Measurements from ENCODE around the gene KPNA6.
A peak's percentile ranks its signal among the peaks of the same experiment; 100 is the strongest.
"Not testable (repeated sequence)": the region's sequence is repeated elsewhere in the genome, so short reads cannot be mapped to it uniquely, and the experiment has no call there.

The KPNA6 gene

GRCh38 chr1:32107742-32108661 is at the start of gene KPNA6:
Gene KPNA6, plus strand, starts transcription at chr1:32108056. Its CDS starts 75 bp downstream, at chr1:32108131.
- no peaks in the 10 kb centered on the region for H3K9me3 Mint-ChIP-seq
- H3K36me3 Mint-ChIP-seq (ENCODE audit: low read depth): peaks cover 7% of the 10 kb centered on the region
- H3K27me3 Mint-ChIP-seq (ENCODE audit: low read depth): no peaks in the 10 kb centered on the region
- H3K4me3 Mint-ChIP-seq: peak within 1 kb of the TSS; percentile 99
- H3K27ac Mint-ChIP-seq: peak within 1 kb of the TSS; percentile 97
- H3K4me1 Mint-ChIP-seq (ENCODE audit: low read depth): peaks cover 22% of the 10 kb centered on the region

- Mint-ChIP-seq H3K36me3 (ENCODE audit: low read depth) (peaks cover 37% of the 10 kb centered on the region), H3K27me3 (ENCODE audit: low read depth) (no peaks in the 10 kb centered on the region), H3K9me3 (no peaks in the 10 kb centered on the region), H3K27ac (no peak overlapping the region), H3K4me1 (ENCODE audit: low read depth) (peaks cover 2% of the 10 kb centered on the region), H3K4me3 (no peak overlapping the region)
Observed at GRCh38 chr1:32060914-32061313, 46.9 kb upstream of the KPNA6 start.

DNA sequence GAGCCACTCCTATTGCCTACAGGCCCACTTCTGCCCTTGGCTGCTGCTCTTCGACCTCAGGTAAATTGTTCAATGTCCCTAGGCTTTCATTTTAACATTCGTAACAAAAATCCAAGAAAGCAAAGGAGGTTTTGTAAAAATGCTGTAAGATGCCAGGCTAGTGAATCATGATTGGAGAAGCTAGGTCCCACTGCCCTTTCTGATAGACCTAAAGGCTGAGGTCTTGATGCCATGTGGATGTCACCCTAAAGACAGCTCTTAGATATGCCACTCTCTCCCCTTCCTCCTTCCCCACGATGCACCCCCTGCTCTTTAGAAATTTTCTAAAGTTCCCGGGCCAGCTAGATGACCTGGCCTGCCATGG is 45.0 kb upstream of the KPNA6 start:
- Mint-ChIP-seq H3K27me3 (ENCODE audit: low read depth) (no peaks in the 10 kb centered on the region), H3K27ac (no peak overlapping the region), H3K36me3 (ENCODE audit: low read depth) (peaks cover 33% of the 10 kb centered on the region), H3K4me1 (ENCODE audit: low read depth) (peaks cover 9% of the 10 kb centered on the region), H3K9me3 (no peaks in the 10 kb centered on the region), H3K4me3 (no peak overlapping the region)

DNA sequence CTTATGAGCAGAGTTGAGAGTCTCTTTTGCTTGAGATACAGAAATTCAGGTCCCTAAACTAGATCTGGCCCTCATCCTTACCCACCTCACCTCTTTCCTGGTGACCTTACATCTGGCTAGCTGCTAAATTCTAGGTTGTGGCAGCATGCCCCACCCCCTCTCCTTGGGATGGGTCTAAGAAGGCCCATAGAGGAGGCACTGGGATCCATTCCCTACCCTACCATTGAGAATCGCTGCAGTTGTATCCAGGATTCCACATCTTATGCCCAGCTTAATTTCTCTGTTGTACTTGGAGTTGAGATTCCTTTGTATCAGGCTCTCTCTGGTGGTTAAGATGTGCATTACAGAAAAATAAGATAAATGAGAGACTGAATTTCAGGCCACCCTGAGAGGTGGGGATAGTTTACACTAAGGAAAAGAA is 44.6 kb upstream of the KPNA6 start:
- Mint-ChIP-seq H3K36me3 (ENCODE audit: low read depth) (peaks cover 32% of the 10 kb centered on the region), H3K9me3 (no peaks in the 10 kb centered on the region), H3K27ac (peak overlapping the region; percentile 11), H3K27me3 (ENCODE audit: low read depth) (no peaks in the 10 kb centered on the region), H3K4me1 (ENCODE audit: low read depth) (peaks cover 9% of the 10 kb centered on the region), H3K4me3 (no peak overlapping the region)

- H3K9me3 Mint-ChIP-seq; H3K27ac Mint-ChIP-seq; H3K4me3 Mint-ChIP-seq; H3K27me3 Mint-ChIP-seq (ENCODE audit: low read depth): not testable (repeated sequence)
- Mint-ChIP-seq H3K4me1 (ENCODE audit: low read depth) (peaks cover 15% of the 10 kb centered on the region), H3K36me3 (ENCODE audit: low read depth) (peaks cover 17% of the 10 kb centered on the region)
Observed at GRCh38 chr1:32065613-32066488, 42.0 kb upstream of the KPNA6 start.

- H3K27ac Mint-ChIP-seq: no peak overlapping the region
Observed at GRCh38 chr1:32066489-32066873, 41.4 kb upstream of the KPNA6 start.

DNA sequence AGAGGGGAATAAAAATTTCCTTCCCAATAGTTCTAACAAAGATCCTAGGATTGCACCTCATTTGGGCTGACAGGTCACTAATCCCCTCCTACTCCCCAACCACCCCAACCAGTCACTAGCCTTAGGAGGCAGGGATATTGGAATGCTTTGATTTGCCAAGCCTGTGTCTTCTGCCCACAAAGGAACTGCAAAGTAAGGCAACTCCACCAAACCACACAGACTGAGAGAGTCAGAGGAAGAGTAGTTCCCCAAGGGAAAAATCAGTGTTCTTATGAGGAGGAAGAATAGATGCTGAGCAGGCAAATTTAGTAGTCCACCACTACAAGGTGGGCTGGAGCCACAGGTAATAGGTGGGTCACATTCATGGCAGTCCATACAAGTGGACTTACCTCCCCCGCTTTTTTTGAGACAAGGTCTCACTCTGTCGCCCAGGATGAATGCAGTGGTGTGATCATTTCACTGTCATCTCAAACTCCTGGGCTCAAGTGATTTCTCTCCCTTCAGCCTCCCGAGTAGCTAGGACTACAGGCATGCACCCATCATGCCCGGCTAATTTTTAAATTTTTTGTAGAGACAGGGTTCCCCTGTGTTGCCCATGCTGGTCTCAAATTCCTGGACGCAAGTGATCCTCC is 38.8 kb upstream of the KPNA6 start:
- no peak overlapping the region for H3K4me3 Mint-ChIP-seq
- peaks cover 6% of the 10 kb centered on the region for H3K36me3 Mint-ChIP-seq (ENCODE audit: low read depth)
- no peaks in the 10 kb centered on the region for H3K27me3 Mint-ChIP-seq (ENCODE audit: low read depth)
- H3K27ac Mint-ChIP-seq: no peak overlapping the region
- H3K9me3 Mint-ChIP-seq: no peaks in the 10 kb centered on the region
- peaks cover 31% of the 10 kb centered on the region for H3K4me1 Mint-ChIP-seq (ENCODE audit: low read depth)

More at GRCh38 chr1:32066489-32066873, 41.4 kb upstream of the KPNA6 start:
- Mint-ChIP-seq H3K4me3 (no peak overlapping the region), H3K36me3 (ENCODE audit: low read depth) (peaks cover 14% of the 10 kb centered on the region), H3K4me1 (ENCODE audit: low read depth) (peaks cover 15% of the 10 kb centered on the region), H3K9me3 (no peaks in the 10 kb centered on the region), H3K27me3 (ENCODE audit: low read depth) (no peaks in the 10 kb centered on the region)

DNA sequence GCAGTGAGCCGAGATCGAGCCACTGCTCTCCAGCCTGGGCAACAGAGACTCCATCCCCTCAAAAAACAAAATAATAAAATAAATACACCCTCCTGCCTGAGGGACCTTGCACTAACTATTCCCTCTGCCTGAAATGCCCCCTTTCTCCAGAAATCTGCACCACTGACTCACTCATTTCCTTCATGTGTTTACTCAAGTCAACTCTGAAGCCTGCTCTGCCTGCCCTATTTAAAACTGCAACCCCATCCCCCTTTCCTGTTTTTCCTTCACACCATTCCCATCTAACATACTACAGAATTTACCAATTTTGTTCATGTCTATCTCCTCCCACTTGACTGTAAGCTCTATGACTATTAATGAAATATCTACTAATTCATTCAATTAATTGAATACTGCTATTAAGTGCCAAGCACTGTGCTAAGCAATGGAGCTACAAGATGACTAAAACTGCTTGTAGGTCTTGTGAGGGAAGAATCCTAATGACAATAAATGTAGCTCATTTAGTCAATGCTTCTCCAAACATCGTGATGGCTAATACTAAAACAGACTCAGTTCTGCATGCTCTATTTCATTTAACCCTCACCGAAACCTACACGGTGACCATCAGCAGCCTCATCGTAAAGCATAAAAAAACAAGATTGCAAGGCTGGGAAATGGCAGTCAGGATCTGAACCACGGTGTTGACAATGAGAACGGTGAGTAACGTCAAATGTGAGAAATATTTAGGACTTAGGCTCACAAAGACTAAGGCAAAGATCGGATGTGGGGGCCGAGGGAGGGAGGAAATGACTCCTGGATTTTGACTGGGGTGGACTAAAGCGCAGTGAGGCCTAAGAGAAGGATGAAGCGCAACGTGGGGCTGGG is 35.9 kb upstream of the KPNA6 start:
- Mint-ChIP-seq H3K9me3 (no peaks in the 10 kb centered on the region), H3K27me3 (ENCODE audit: low read depth) (no peaks in the 10 kb centered on the region), H3K4me1 (ENCODE audit: low read depth) (peaks cover 35% of the 10 kb centered on the region), H3K27ac (peak overlapping the region; percentile 86), H3K4me3 (peak overlapping the region; percentile 88), H3K36me3 (ENCODE audit: low read depth) (peaks cover 2% of the 10 kb centered on the region)

GRCh38 chr1:32072622-32073298 is 35.1 kb upstream of the KPNA6 start, which contains the start of gene TMEM39B:
Gene TMEM39B, plus strand, starts transcription at chr1:32072939. Its CDS starts 109 bp downstream, at chr1:32073048.
- Mint-ChIP-seq H3K27me3 (ENCODE audit: low read depth) (no peaks in the 10 kb centered on the region), H3K4me1 (ENCODE audit: low read depth) (peaks cover 38% of the 10 kb centered on the region), H3K9me3 (no peaks in the 10 kb centered on the region), H3K27ac (peak within 1 kb of the TSS; percentile 86), H3K4me3 (peak within 1 kb of the TSS; percentile 88), H3K36me3 (ENCODE audit: low read depth) (peaks cover 9% of the 10 kb centered on the region)

DNA sequence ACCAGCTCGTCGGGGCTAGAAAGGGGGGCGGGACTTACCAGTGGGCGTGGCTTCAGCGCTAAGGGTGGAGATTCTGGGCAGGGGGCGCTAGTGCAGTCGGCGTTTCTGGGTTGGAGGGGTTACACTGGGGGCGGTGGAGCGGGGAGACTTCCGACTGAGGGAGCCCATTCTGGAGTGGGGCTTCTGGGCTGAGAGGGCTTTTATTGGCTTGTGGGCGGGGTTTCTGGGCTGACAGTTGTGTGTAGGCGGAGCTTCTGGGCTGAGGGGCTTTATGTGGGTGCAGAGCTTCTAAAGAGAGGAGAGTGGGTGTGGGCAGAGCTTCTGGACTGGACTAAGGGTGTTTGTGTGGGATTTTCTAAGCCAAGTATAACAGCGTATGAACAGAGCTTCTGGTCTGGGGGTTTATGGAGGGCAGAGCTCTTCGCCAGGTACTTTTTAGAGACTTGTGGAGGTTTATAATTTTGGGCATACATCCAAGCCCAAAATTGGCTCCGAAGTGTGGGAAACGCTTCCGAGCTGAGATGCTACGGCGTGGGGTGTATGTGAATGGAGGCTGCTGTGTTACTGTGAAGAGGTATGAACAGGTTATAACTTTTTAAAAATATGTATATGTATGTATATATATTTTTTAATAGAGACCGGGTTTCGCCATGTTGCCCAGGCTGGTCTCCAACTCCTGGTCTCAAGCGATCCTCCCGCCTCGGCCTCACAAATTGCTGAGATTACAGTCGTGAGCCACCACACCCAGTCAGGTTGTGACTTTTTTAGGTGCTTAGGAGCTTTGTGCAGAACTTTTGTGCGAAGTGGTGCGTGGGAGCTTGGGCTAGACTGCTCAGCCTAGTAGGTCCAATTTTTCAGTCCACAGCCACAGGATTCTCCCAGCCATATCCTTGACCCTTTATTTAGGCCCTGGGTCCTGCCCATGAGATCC is 34.3 kb upstream of the KPNA6 start:
- H3K9me3 Mint-ChIP-seq: no peaks in the 10 kb centered on the region
- no peaks in the 10 kb centered on the region for H3K27me3 Mint-ChIP-seq (ENCODE audit: low read depth)
- H3K27ac Mint-ChIP-seq: peak overlapping the region; percentile 86
- peaks cover 38% of the 10 kb centered on the region for H3K4me1 Mint-ChIP-seq (ENCODE audit: low read depth)
- peaks cover 9% of the 10 kb centered on the region for H3K36me3 Mint-ChIP-seq (ENCODE audit: low read depth)
- peak overlapping the region; percentile 88 for H3K4me3 Mint-ChIP-seq

GRCh38 chr1:32074841-32075240 is 33.0 kb upstream of the KPNA6 start:
- H3K4me3 Mint-ChIP-seq: peak overlapping the region; percentile 30
- H3K9me3 Mint-ChIP-seq: no peaks in the 10 kb centered on the region
- peaks cover 34% of the 10 kb centered on the region for H3K4me1 Mint-ChIP-seq (ENCODE audit: low read depth)

GRCh38 chr1:32077451-32077850 is 30.4 kb upstream of the KPNA6 start:
- no peak overlapping the region for H3K4me3 Mint-ChIP-seq
- H3K4me1 Mint-ChIP-seq (ENCODE audit: low read depth): peaks cover 23% of the 10 kb centered on the region
- peak overlapping the region; percentile 7 for H3K27ac Mint-ChIP-seq
- H3K9me3 Mint-ChIP-seq: no peaks in the 10 kb centered on the region
- H3K27me3 Mint-ChIP-seq (ENCODE audit: low read depth): no peaks in the 10 kb centered on the region
- H3K36me3 Mint-ChIP-seq (ENCODE audit: low read depth): peaks cover 19% of the 10 kb centered on the region

More at GRCh38 chr1:32074841-32075240, 33.0 kb upstream of the KPNA6 start:
- Mint-ChIP-seq H3K36me3 (ENCODE audit: low read depth) (peaks cover 12% of the 10 kb centered on the region), H3K27ac (peak overlapping the region; percentile 39), H3K27me3 (ENCODE audit: low read depth) (no peaks in the 10 kb centered on the region)
